BLaER1 (cell line): Measurements from ENCODE around the gene FHAD1.

ENCODE experiments used
- H3K27ac ChIP-seq: shearing (Covaris generic); formaldehyde crosslinking; 2 replicates; pipeline ENCODE4 v1.8.1; 2022
- H3K27me3 ChIP-seq: shearing (Covaris generic); formaldehyde crosslinking; 2 replicates; pipeline ENCODE4 v1.8.1; 2022
- H3K36me3 ChIP-seq: shearing (Covaris generic); formaldehyde crosslinking; 2 replicates; pipeline ENCODE4 v1.8.1; 2022
- H3K4me1 ChIP-seq: shearing (Covaris generic); formaldehyde crosslinking; 2 replicates; pipeline ENCODE4 v1.8.1; 2022
- H3K4me2 ChIP-seq: shearing (Covaris generic); formaldehyde crosslinking; 2 replicates; pipeline ENCODE4 v1.8.1; 2022
- H3K4me3 ChIP-seq: shearing (Covaris generic); formaldehyde crosslinking; 2 replicates; pipeline ENCODE4 v1.8.1; 2022
- H3K9ac ChIP-seq: shearing (Covaris generic); formaldehyde crosslinking; 2 replicates; pipeline ENCODE4 v1.8.1; 2022
- H3K9me3 ChIP-seq: shearing (Covaris generic); formaldehyde crosslinking; 2 replicates; pipeline ENCODE4 v1.8.1; 2022
- H4K20me1 ChIP-seq: shearing (Covaris generic); formaldehyde crosslinking; 2 replicates; pipeline ENCODE4 v1.8.1; 2022
- Cebpa-rat ChIP-seq: shearing (Covaris generic); IDR thresholded peaks from 2 replicates; pipeline ENCODE4 v1.8.1; 2022

FHAD1 gene

GRCh38 chr1:15226388-15227255 lies 20.4 kb upstream of the FHAD1 start:
- no peak overlapping the region for H3K27ac ChIP-seq
- H3K9me3 ChIP-seq, result no peaks in the 10 kb centered on the region
- no peaks in the 10 kb centered on the region for H3K36me3 ChIP-seq
- no peak overlapping the region for H3K9ac ChIP-seq
- TF ChIP-seq Cebpa-rat, result no peak
- H3K4me1 ChIP-seq, result peaks cover 31% of the 10 kb centered on the region
- H3K4me3 ChIP-seq, result no peak overlapping the region
- H3K27me3 ChIP-seq, result no peaks in the 10 kb centered on the region
- H4K20me1 ChIP-seq, result no peaks in the 10 kb centered on the region
- H3K4me2 ChIP-seq, result no peak overlapping the region; the same call in 1 of the 2 replicates

GRCh38 chr1:15229707-15230131 lies 17.3 kb upstream of the FHAD1 start:
- H3K36me3 ChIP-seq, result no peaks in the 10 kb centered on the region
- H3K4me3 ChIP-seq, result no peak overlapping the region
- H3K9ac ChIP-seq, result no peak overlapping the region
- H3K9me3 ChIP-seq, result no peaks in the 10 kb centered on the region
- no peaks in the 10 kb centered on the region for H3K27me3 ChIP-seq
- no peaks in the 10 kb centered on the region for H4K20me1 ChIP-seq
- no peak for TF ChIP-seq Cebpa-rat
- no peak overlapping the region for H3K27ac ChIP-seq
- H3K4me1 ChIP-seq, result peaks cover 19% of the 10 kb centered on the region
- no peak overlapping the region for H3K4me2 ChIP-seq

- H3K36me3 ChIP-seq, result no peaks in the 10 kb centered on the region
- H3K4me1 ChIP-seq, result peaks cover 6% of the 10 kb centered on the region; the same call in 1 of the 2 replicates
- no peak overlapping the region for H3K4me3 ChIP-seq
- TF ChIP-seq Cebpa-rat, result no peak
- no peaks in the 10 kb centered on the region for H3K27me3 ChIP-seq
- no peak overlapping the region for H3K4me2 ChIP-seq
- H3K9me3 ChIP-seq, result no peaks in the 10 kb centered on the region
- H4K20me1 ChIP-seq, result no peaks in the 10 kb centered on the region
- no peak overlapping the region for H3K9ac ChIP-seq
- H3K27ac ChIP-seq, result no peak overlapping the region
Measured at GRCh38 chr1:15231714-15232201, 15.3 kb upstream of the FHAD1 start.

GRCh38 chr1:15233689-15234088 lies 13.3 kb upstream of the FHAD1 start:
- Histone ChIP-seq H3K9me3 (no peaks in the 10 kb centered on the region), H3K4me1 (no peaks in the 10 kb centered on the region), H3K4me2 (no peak overlapping the region), H3K36me3 (no peaks in the 10 kb centered on the region), H3K4me3 (no peak overlapping the region), H3K9ac (no peak overlapping the region), H3K27ac (no peak overlapping the region), H3K27me3 (no peaks in the 10 kb centered on the region), H4K20me1 (no peaks in the 10 kb centered on the region)
- no peak for TF ChIP-seq Cebpa-rat

- Histone ChIP-seq H3K4me3 (no peak overlapping the region), H3K27ac (no peak overlapping the region)
Measured at GRCh38 chr1:15236321-15236721, 10.7 kb upstream of the FHAD1 start.

GRCh38 chr1:15236746-15237145 lies 10.3 kb upstream of the FHAD1 start:
- Histone ChIP-seq H4K20me1 (no peaks in the 10 kb centered on the region), H3K4me1 (no peaks in the 10 kb centered on the region), H3K36me3 (no peaks in the 10 kb centered on the region), H3K9me3 (no peaks in the 10 kb centered on the region), H3K4me2 (no peak overlapping the region), H3K27ac (no peak overlapping the region), H3K4me3 (no peak overlapping the region), H3K27me3 (no peaks in the 10 kb centered on the region), H3K9ac (no peak overlapping the region)
- no peak for TF ChIP-seq Cebpa-rat

More at GRCh38 chr1:15236321-15236721, 10.7 kb upstream of the FHAD1 start:
- H4K20me1 ChIP-seq, result no peaks in the 10 kb centered on the region
- H3K9me3 ChIP-seq, result no peaks in the 10 kb centered on the region
- H3K36me3 ChIP-seq, result no peaks in the 10 kb centered on the region
- TF ChIP-seq Cebpa-rat, result no peak
- no peak overlapping the region for H3K4me2 ChIP-seq
- H3K27me3 ChIP-seq, result no peaks in the 10 kb centered on the region
- no peak overlapping the region for H3K9ac ChIP-seq
- H3K4me1 ChIP-seq, result no peaks in the 10 kb centered on the region

GRCh38 chr1:15238789-15239188 lies 8.2 kb upstream of the FHAD1 start:
- no peaks in the 10 kb centered on the region for H3K9me3 ChIP-seq
- H3K4me3 ChIP-seq, result no peak overlapping the region
- no peak overlapping the region for H3K27ac ChIP-seq
- H3K27me3 ChIP-seq, result no peaks in the 10 kb centered on the region
- TF ChIP-seq Cebpa-rat, result no peak
- no peak overlapping the region for H3K4me2 ChIP-seq
- no peaks in the 10 kb centered on the region for H3K4me1 ChIP-seq
- no peaks in the 10 kb centered on the region for H4K20me1 ChIP-seq
- H3K36me3 ChIP-seq, result no peaks in the 10 kb centered on the region
- H3K9ac ChIP-seq, result no peak overlapping the region

GRCh38 chr1:15242766-15243165 lies 4.3 kb upstream of the FHAD1 start:
- Histone ChIP-seq H3K4me3 (no peak overlapping the region), H3K9ac (no peak overlapping the region), H3K27ac (no peak overlapping the region), H4K20me1 (no peaks in the 10 kb centered on the region), H3K9me3 (peaks cover 11% of the 10 kb centered on the region; the same call in 1 of the 2 replicates), H3K27me3 (peaks cover 8% of the 10 kb centered on the region; the same call in 1 of the 2 replicates), H3K36me3 (no peaks in the 10 kb centered on the region), H3K4me1 (peaks cover 11% of the 10 kb centered on the region), H3K4me2 (no peak overlapping the region)
- TF ChIP-seq Cebpa-rat, result no peak

- H3K36me3 ChIP-seq, result no peaks in the 10 kb centered on the region
- H3K9ac ChIP-seq, result no peak overlapping the region
- no peaks in the 10 kb centered on the region for H4K20me1 ChIP-seq
- H3K9me3 ChIP-seq, result peaks cover 11% of the 10 kb centered on the region; the same call in 1 of the 2 replicates
- H3K27me3 ChIP-seq, result peaks cover 8% of the 10 kb centered on the region; the same call in 1 of the 2 replicates
- no peak overlapping the region for H3K4me3 ChIP-seq
- no peak overlapping the region for H3K4me2 ChIP-seq
- no peak overlapping the region for H3K27ac ChIP-seq
- peaks cover 14% of the 10 kb centered on the region for H3K4me1 ChIP-seq
- no peak for TF ChIP-seq Cebpa-rat
Measured at GRCh38 chr1:15243275-15244043, 3.6 kb upstream of the FHAD1 start.
